HG03060 (cell line): ENCODE measurements around the gene DLGAP4.

Experiments
- ATAC-seq: cut with Tn5 transposase; IDR thresholded peaks from one replicate; pipeline ENCODE4 v1.9.1; 2021; ENCODE audit warnings: low read depth, moderate number of reproducible peaks; ENCODE audit not compliant: unreplicated experiment

DLGAP4 gene

GRCh38 chr20:36320261-36320897, 14.2 kb downstream of the DLGAP4 start:
- ATAC-seq, result no peak

DNA sequence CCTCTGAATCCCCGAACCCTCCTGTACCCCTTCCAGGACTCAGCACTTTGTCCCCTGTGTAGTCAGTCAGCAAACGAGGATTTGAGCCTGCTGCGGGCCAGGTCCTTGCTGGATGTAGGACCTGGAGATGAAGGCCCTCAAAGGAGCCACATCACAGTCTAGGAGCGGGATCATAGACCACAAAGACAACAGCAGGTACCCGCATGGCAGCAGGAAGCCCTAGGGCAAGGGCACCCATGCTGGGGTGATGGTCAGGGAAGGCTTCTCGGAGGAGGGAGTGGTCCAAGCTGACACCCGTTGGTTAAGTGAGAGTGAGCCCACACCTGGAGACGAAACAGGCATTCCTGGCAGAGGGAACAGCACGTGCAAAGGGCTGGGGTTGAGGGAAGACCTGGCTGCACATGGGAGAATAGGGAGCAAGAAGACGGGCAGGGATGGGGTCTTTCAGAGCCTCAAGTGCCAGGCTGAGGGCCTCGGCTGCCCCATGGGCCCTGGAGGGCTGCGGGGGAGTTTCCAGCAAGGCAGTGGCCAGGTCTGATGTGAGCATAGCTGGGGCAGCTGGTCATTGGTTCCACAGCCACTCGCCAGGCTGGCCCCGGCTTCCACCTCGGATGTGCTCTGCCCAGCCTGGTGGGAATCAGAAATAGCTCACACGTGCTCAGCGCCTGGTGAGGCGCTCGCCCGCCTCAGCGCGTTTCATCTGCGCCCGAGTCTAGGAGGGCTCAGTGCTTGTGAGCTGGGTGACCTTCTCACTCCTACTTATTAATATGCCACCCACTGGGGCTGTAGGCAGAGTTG, 15.0 kb downstream of the DLGAP4 start:
- no peak for ATAC-seq

DNA sequence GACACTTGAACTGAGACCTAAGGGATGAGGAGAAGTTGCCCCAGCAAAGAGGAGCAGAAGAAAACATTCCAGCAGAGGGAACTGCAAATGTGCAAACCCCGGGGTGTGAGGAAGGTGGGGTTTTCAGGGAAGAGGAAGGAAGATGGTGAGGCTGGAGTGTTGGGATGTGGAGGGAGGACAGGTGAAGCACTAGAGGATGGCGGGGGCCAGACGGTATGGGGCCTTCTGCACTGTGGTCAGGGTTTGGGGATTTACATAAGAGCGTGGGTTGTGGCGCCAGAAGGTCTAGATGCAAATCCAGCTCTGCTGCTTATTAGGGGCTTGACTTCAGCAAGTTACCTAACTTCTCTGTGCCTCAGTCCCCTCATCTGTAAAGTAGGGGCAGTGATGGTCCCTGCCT, 16.0 kb downstream of the DLGAP4 start:
- ATAC-seq, result no peak

- ATAC-seq, result no peak
Observed at GRCh38 chr20:36330091-36330490, 24.0 kb downstream of the DLGAP4 start.

- no peak for ATAC-seq
Observed at GRCh38 chr20:36331209-36331608, 25.1 kb downstream of the DLGAP4 start.

- no peak for ATAC-seq
Observed at GRCh38 chr20:36333841-36334240, 27.7 kb downstream of the DLGAP4 start.

DNA sequence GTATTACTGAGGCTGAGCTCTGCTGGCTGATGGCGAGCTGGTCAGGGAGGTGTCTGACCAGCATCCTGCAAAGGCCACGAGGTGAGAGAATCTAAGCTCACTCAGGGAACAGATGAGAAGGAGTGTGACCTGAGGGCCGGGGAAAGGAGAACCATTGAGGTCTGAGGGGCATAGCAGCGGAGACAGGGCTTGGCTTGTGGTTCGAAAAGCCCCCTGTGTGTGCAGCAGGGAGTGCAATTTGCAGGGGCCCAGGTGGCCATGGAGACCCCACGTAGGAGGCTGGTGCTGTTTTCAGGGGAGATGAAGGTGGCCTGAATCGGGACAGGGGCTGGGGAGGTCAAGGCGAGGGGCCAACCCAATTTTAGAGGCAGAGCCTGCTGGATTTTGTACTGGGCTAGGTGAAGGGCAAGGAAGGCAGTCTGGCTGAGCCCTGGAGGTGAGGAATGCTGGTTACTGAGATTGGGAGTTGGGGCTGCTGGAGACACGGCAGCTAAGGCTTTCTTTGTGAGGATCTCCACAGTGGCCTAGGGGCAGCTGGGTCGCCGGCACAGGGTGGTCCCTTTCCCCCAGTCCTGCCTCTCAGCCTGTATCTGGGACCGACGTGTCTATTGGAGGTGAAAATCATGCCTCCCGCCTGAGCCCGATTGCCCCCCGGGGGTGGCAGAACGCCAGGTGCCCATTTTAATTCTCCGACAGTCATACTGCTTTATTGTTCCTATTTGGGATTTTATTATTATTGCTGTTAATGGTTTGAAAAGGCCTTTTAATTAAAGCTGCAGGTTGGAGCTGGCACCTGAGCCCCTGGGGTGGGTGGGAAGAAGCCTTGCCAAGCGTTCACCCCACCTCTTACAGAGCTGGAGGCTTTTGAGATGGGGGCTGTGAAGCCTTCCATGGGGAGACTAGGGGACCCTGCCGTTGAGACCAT, 28.4 kb downstream of the DLGAP4 start:
- ATAC-seq, result no peak

DNA sequence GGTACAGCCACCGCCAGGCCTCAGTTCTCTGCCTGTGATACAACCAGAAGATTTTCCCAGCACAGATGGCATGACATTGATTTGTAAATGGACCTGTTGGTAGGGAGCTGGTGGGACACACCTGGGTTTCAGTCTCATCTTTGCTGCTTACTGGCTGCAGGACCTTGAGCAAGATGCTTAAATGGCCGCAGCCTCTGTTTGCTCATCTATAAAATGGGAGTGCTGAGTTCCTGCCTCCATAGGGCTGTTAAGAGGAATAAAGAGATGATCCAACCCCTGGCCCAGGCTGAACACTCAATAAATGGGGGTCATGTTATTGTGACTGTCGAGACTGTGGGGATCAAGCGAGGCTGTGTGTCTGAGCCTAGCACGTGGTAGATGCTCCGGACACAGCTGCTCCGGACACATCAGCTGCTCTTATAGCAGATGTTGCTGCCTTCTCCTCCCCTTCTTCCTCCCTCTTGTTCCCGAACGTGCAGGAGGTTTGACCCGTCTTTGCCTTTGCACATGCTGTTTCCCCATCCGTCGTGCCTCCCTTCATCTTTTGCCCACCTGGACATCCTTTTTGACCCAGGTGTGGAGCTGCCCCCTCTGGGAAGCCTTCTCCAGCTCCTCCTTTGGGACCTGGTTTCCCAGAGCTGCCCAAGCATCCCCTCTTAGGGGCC, 29.2 kb downstream of the DLGAP4 start:
- no peak for ATAC-seq

DNA sequence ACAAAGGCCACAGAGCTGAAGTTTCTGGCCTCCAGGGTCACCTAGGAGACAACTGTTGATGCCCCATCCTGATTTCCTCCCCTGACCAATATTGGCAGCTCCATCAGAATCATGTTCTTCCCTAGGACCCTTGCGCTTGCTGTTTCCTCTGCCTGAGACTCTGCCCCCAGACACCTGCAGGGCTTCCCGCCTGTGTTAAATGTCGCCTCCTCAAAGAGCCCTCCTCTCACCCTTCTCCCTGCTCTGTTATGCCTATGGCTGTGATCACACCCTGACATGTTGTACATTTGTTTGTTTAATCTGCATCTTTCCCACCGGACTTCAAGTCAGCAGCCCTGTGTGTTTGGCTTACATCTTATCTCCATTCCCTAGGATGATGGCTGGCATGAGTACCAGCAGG, 30.1 kb downstream of the DLGAP4 start:
- no peak for ATAC-seq

GRCh38 chr20:36336954-36337704, 31.0 kb downstream of the DLGAP4 start:
- ATAC-seq, result no peak

GRCh38 chr20:36337886-36338285, 31.7 kb downstream of the DLGAP4 start:
- no peak for ATAC-seq

DNA sequence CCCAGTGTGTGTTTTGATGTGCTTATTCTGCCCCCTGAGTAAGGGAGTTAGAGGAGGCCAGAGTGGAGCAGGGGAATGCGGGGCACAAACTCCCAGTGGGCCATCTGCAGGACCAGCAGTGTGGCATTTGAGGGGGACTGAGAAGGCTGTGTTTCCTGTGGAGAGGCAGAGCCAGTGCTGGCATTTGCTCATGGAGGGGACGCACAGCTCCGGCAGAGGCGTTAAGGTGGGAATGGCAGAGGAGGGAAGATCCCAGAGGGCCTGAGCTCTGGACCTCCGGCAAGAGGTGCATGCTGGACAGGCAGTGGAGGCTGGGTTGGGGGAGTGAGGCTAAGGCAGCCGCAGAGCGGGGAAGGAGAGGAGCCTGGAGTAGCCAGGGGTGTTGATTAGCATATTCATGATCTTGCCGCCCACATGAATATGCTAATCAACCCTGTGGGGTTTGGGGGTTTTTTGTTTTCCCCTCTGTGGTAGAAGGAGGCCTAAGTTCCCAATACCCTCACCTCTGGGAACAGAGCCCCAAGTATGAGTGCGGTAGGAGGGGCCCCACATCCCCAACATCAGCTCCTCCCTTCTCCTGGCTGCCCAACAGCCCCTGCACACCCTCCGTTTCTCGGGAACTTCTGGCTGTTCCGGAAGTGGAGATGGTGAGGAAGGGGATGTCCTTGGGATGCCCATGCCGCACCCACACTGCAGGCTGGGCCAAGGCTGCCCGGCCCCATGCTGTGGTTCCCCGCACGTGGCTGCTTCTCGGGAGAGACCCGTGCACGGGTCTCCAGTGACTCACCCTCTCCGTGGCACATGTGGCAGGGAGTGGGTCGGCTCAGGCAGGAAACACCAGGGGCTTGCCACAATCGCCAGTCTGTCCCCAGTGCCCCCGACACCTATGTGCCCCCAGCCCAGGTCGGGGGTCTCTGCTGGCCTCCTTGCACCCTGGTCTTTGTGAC, 33.8 kb downstream of the DLGAP4 start:
- no peak for ATAC-seq

- ATAC-seq, result no peak
Observed at GRCh38 chr20:36340593-36340990, 34.5 kb downstream of the DLGAP4 start.

DNA sequence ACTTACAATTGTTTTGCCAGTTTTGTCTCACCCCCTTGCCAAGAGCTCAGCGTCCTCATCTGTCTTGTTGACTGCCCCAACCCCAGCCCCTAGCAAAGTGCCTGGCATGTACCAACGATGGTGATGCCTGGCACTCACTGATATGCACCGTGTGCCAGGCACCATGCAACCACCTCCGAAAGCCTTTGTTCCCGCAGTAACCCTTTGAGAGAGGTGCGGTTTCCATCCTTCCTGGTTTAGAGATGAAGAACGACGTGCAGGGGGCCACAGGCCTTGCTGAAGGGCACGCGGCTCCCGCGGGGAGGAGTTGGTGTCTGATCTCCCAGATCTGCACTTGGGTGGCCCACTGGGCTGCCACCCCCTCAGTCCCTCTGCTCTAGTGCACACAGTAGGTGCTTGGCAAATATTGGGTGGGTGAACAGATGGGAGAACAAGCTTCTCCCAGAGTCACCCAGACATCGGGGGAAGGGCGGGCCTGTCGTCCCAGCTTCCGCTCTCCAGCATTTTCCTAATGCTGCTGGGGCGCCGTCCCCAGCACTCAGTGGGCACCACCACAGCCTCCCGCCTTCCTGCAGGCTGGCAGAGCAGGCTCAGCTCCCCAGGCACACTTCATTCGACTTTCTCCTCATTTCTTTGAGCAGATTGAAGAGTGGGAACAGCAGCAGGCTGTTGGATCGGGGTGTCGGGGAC, 35.3 kb downstream of the DLGAP4 start:
- ATAC-seq, result no peak

DNA sequence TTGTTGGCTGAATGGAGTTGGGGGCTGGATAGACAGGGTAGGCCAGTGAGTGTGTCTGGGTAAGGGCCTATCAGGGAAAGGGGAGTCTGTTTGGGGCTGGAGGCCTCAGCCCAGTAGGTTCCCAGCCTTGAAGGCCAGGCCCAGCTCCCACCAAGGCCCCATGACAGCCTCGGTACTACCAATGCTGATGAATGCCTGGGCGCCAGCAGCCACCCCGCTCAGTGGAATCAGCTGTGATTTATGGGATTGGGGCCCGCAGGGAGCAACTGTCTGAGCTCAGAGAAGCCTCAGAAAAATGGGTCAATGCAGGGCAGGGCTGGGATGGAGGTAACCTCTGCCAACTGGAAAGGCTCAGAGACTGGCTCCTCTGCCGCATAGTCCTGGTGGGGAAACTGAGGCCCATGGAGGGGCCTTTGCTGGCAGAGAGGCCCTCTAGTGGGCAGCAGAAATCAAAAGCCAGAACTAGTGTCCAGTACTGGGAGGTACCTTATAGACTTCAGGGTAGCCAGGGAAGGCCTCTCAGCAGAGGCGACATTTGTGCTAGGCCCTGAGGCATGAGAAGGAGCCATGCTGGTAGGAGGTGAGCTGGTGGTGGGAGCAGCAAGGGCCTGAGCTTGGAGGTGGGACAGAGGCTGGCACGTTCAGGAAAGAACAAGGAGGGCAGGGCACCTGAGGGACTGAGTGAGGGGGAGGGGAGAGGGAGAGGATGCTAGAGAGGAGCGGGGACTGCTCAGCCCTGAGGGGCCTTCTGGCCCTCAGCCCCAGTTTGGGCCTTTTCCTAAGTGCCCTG, 36.4 kb downstream of the DLGAP4 start:
- ATAC-seq, result no peak

DNA sequence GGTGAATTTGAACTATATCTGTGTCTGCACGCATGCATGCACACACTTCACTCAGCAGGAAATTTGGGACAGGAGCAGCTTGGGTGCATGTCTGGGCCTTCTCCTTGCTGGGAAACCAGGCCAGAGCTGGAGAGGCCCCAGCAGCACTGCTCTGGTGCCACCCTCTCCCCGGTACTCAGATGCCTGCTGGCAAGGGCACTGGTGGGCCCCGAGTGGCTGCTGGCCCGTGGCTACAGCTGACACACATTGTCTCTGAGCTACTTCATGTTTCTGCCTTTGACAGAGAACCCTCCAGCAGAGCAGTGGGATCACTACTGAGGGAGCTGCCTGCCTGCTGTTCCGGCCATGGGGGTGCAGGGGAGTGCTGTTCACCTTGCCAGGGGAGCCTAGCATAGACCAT, 37.5 kb downstream of the DLGAP4 start:
- ATAC-seq, result no peak

GRCh38 chr20:36344517-36345132, 38.5 kb downstream of the DLGAP4 start:
- ATAC-seq, result no peak
